Tibial artery (tissue), 4 donors: ENCODE data around the gene GALT.

Experiments used
- DNase-seq, 2 donors: peaks; one replicate each; pipeline ENCODE4 v3.0.0-alpha.2; 2019
- H3K27ac ChIP-seq, 2 donors: fragments of 200-600 bp; sonication (generic) in 1 of 2; 1 replicate in 1 of 2; 2 replicates in 1 of 2; pipeline ENCODE4 v1.5.1; 2018 to 2019; ENCODE audit warnings: mild to moderate bottlenecking in 1 of 2
- H3K27me3 ChIP-seq, 2 donors: fragments of 200-600 bp; sonication (generic) in 1 of 2; one replicate each; pipeline versions ENCODE4 v1.5.1 to v1.6.0; 2016 to 2019
- H3K36me3 ChIP-seq, 3 donors: fragments of 200-600 bp; sonication (generic) in 2 of 3; one replicate each; pipeline ENCODE4 v1.5.1; 2016 to 2019; ENCODE audit warnings: mild to moderate bottlenecking in 2 of 3
- H3K4me1 ChIP-seq, 4 donors: fragments of 200-600 bp; sonication (generic) in 2 of 4; 1 replicate in 3 of 4; 2 replicates in 1 of 4; pipeline ENCODE4 v1.5.1; 2016 to 2019
- H3K4me3 ChIP-seq, 2 donors: fragments of 200-600 bp; sonication (generic) in 1 of 2; 1 replicate in 1 of 2; 2 replicates in 1 of 2; pipeline ENCODE4 v1.5.1; 2018 to 2019; ENCODE audit warnings: mild to moderate bottlenecking in 2 of 2
- H3K9me3 ChIP-seq, 3 donors: fragments of 200-600 bp; sonication (generic) in 1 of 3; one replicate each; pipeline ENCODE4 v1.5.1; 2016 to 2019
- intact Hi-C: fragments of 100-400 bp; cut with DNase I; formaldehyde crosslinking; loops from one replicate; pipeline ENCODE4 v1.15.0; 2023; ENCODE audit warnings: low total_unique reads
- TF ChIP-seq, protein P1 (sequence below), 2 experiments: fragments of 200-600 bp in 1 of 2; fragments of 450-650 bp in 1 of 2; IDR thresholded peaks; one replicate each; pipeline ENCODE4 v1.5.1; 2017 to 2019; ENCODE audit warnings: antibody characterized with exemption in 2 of 2, mild to moderate bottlenecking in 1 of 2, moderate library complexity in 1 of 2

Gene GALT

GRCh38 chr9:34606190-34606589 lies 40.3 kb upstream of the GALT start:
- intact Hi-C loops, result no loop called here

DNA sequence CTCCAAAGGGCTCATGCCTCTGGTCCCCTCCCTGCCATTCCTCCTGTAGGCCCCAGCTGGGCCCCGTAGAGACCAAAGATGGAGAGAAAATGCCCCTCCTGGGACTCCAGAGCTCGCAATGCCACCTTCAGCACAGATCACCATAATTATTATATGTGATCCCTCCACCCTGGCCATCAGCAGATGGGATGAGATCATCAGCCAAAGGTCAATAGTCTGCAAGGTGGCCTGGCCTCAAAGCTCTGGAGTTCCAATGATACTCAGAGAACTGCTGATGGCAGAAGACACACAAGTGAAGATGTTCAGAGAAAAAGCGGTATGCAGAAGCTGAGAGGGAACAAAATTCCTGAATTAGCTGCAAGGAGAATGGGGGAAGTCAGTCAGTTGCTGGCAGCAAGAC lies 39.6 kb upstream of the GALT start:
- TF ChIP-seq, protein P1, sequence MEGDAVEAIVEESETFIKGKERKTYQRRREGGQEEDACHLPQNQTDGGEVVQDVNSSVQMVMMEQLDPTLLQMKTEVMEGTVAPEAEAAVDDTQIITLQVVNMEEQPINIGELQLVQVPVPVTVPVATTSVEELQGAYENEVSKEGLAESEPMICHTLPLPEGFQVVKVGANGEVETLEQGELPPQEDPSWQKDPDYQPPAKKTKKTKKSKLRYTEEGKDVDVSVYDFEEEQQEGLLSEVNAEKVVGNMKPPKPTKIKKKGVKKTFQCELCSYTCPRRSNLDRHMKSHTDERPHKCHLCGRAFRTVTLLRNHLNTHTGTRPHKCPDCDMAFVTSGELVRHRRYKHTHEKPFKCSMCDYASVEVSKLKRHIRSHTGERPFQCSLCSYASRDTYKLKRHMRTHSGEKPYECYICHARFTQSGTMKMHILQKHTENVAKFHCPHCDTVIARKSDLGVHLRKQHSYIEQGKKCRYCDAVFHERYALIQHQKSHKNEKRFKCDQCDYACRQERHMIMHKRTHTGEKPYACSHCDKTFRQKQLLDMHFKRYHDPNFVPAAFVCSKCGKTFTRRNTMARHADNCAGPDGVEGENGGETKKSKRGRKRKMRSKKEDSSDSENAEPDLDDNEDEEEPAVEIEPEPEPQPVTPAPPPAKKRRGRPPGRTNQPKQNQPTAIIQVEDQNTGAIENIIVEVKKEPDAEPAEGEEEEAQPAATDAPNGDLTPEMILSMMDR (IDR thresholded peaks at IDR 0.05), result no peak
- H3K4me1 ChIP-seq, result peaks cover 0 to 12% (median 9%) of the 10 kb centered on the region in 4 donors
- no peak overlapping the region for H3K27ac ChIP-seq
- H3K4me3 ChIP-seq, result no peak overlapping the region
- DNase-seq, result no peak
- H3K9me3 ChIP-seq, result no peaks in the 10 kb centered on the region
- intact Hi-C loops, result no loop called here
- no peaks in the 10 kb centered on the region for H3K27me3 ChIP-seq
- no peaks in the 10 kb centered on the region for H3K36me3 ChIP-seq

More at GRCh38 chr9:34606190-34606589, 40.3 kb upstream of the GALT start:
- Histone ChIP-seq H3K9me3 (no peaks in the 10 kb centered on the region), H3K4me1 (peaks cover 0 to 7% (median 4%) of the 10 kb centered on the region in 4 donors), H3K36me3 (no peaks in the 10 kb centered on the region), H3K4me3 (no peak overlapping the region), H3K27me3 (no peaks in the 10 kb centered on the region), H3K27ac (no peak overlapping the region)
- DNase-seq, result no peak
- TF ChIP-seq, protein P1 (IDR thresholded peaks at IDR 0.05), result no peak

- Histone ChIP-seq H3K4me3 (no peak overlapping the region), H3K27ac (no peak overlapping the region), H3K9me3 (no peaks in the 10 kb centered on the region), H3K4me1 (peaks cover 0 to 14% (median 11%) of the 10 kb centered on the region in 4 donors), H3K27me3 (no peaks in the 10 kb centered on the region), H3K36me3 (no peaks in the 10 kb centered on the region)
- DNase-seq, result no peak
- TF ChIP-seq, protein P1 (IDR thresholded peaks at IDR 0.05), result no peak
- intact Hi-C loops, result no loop called here
Observed at GRCh38 chr9:34607331-34607730, 39.1 kb upstream of the GALT start.

DNA sequence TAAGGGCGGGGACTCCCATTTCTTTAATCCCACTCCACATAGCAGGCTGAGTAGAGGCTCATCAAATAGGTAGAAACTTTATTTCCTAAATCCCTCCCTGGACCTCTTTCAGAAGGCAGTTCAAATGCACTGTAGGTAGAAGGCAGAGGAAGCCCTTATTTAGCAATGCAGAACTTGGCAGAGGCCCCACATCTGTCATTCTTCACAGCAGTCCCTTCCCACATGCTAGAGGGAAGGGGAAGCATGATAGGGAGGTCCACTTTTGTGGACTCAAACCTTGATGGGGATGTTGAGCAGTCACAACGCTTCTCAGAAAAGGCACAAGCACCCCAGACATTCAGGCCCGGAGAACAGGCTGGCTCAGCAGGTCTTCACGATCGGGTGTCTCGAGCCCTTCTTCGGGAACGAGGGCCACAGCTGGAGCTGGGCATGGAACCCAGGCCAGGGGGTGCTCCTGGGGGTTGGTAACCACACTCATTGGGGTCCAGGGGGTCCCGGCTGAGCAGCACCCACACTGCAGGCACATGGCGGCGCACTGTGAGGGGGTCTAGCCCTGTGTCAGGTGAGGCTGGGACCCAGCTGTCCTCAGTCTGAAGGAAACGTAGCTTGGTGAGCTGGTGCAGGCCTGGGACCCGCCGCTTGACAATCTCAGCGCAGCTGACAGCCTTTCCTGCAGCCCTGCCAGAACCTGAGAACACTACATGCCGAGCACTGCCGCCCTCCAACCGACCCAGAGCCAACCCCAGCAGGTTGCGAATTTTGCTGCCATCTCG lies 35.9 kb upstream of the GALT start:
- Histone ChIP-seq H3K4me1 (peaks cover 0 to 24% (median 20%) of the 10 kb centered on the region in 4 donors), H3K27ac (no peak overlapping the region), H3K4me3 (no peak overlapping the region), H3K9me3 (no peaks in the 10 kb centered on the region), H3K27me3 (no peaks in the 10 kb centered on the region), H3K36me3 (peaks cover 3 to 22% (median 21%) of the 10 kb centered on the region in 3 donors)
- intact Hi-C loops, result loop anchor here (10.0 kb wide), 2 partner anchors 94 to 156 kb away; partner anchors contain the start of genes DNAI1 and FAM219A
- DNase-seq, result no peak
- TF ChIP-seq, protein P1 (IDR thresholded peaks at IDR 0.05), result no peak

- peaks cover 10 to 29% (median 27%) of the 10 kb centered on the region in 3 donors for H3K36me3 ChIP-seq
- TF ChIP-seq, protein P1 (IDR thresholded peaks at IDR 0.05), result no peak
- peaks cover 0 to 24% (median 20%) of the 10 kb centered on the region in 4 donors for H3K4me1 ChIP-seq
- H3K27ac ChIP-seq, result peak overlapping the region; percentile 76 to 83
- no peaks in the 10 kb centered on the region for H3K9me3 ChIP-seq
- peak overlapping the region; percentile 60 to 63 for H3K4me3 ChIP-seq
- intact Hi-C loops, result loop anchor here (10.0 kb wide), 2 partner anchors 93 to 157 kb away; partner anchors contain the start of genes DNAI1 and FAM219A
- no peak for DNase-seq
- H3K27me3 ChIP-seq, result no peaks in the 10 kb centered on the region
Observed at GRCh38 chr9:34611251-34611810, 35.1 kb upstream of the GALT start.
